GM18858 (cell line): ENCODE data around the gene SV2C.

Source experiments
- ATAC-seq: cut with Tn5 transposase; IDR thresholded peaks from one replicate; pipeline ENCODE4 v1.9.1; 2021; ENCODE audit not compliant: unreplicated experiment

Gene SV2C

DNA sequence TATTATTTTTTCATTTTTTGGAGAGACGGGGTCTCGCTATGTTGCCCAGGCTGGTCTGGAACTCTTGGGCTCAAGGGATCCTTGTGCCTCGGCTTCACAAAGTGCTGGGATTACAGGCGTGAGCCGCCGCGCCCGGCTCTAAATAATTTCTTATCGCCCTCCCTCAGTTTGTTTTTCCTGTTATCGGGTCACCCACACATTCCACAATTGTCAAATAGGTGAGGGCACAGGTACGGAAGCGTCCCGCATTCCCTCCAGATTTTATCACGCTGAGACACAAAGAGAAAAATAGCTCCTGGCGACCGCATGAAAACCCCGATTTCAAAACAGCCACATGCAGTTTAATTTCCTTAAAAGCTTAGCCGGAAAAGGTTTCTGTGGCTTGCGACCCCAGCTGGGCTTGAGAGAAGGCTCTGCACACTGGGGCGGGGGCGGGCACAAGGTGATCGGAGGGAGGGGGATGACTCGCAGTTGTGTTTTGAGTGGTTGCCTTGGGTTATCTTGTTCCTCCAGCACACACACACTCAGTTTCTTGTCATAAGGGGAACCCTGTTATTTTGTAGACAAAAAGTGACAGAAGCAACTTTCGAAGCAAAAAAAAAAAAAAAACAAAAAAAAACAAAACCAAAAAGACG is 319.2 kb downstream of the SV2C start:
- ATAC-seq, result peak; percentile 19

DNA sequence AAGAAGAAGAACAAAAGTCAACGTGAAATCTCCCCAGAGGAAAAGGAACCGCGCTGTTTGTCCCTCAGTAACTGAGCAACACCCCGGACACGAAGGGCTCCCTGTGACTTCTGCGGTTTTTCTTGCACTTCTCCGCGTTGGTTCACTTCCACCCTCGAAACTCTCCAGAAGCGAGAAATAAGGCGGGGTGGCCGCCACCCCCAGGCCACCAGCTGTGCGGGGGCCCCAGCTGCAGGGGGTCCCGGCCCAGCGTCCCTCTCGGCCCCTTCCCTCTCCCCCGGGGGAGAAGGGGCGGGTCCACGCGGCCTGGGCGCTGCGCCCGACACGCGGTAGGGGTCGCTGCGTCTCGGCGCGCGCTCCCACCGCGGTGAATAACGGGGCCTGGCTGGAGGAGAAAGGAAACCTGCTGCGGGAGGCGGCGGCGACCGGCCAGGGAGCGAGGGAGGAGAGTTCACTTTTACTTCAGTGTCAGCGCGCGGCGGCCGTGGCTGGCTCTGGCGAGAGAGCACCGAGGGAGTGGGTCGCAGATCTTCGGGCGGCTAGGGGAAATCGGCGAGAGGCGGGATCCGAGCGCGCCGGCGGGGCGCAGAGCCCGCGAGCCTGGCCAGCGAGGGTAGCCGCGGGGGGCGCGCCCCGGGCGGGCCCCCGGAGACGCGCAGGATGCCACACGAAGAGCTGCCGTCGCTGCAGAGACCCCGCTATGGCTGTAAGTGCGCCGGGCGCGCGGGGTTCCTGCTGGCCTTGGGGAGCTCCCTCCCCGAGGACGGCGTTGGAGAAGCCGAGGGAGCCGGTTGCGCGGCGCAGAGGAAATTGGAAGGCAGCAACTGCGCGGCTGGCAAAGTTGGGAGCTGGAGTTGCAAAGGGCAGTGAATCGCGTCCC is 319.9 kb downstream of the SV2C start, which contains the start of gene IQGAP2:
IQGAP2 (plus strand) TSS at position 400 of the 880 bp plus-strand sequence; CDS start at position 661, 261 bp downstream.
- ATAC-seq, result peak; percentile 37
